Naive B cell (primary cell): ENCODE results near the gene KRTAP4-16. TPM values are rescaled to one million over a fixed set of nuclear protein-coding genes. Genes with fewer than 3 reads are reported as not detected.
"Not testable (repeated sequence)": the region's sequence is repeated elsewhere in the genome, so short reads cannot be mapped to it uniquely, and the experiment has no call there.

Source experiments
- ATAC-seq, 2 donors: fragments of 150-1000 bp; cut with Tn5 transposase; 2 replicates each; pipeline ENCODE4 v1.10.0; 2021; ENCODE audit warnings: low read depth in 2 of 2, mild to moderate bottlenecking in 2 of 2, moderate library complexity in 2 of 2
- DNase-seq: peaks from one replicate; pipeline ENCODE4 v3.0.0; 2022
- H3K27ac Mint-ChIP-seq, 6 donors: one replicate each; pipeline ENCODE4 v1.8.0; 2020 to 2022; ENCODE audit warnings: mild to moderate bottlenecking in 6 of 6, mixed read lengths in 6 of 6, moderate library complexity in 5 of 6, inconsistent platforms in 2 of 6
- H3K27me3 Mint-ChIP-seq, 3 donors: one replicate each; pipeline ENCODE4 v1.8.0; 2021 to 2022; ENCODE audit warnings: mixed read lengths in 3 of 3, mild to moderate bottlenecking in 1 of 3
- H3K36me3 Mint-ChIP-seq, 2 donors: one replicate each; pipeline ENCODE4 v1.8.0; 2020 to 2022; ENCODE audit warnings: mixed read lengths in 2 of 2, inconsistent platforms in 1 of 2, mild to moderate bottlenecking in 1 of 2
- H3K4me1 Mint-ChIP-seq, 3 donors: one replicate each; pipeline ENCODE4 v1.8.0; 2020 to 2022; ENCODE audit warnings: mixed read lengths in 3 of 3, inconsistent platforms in 1 of 3, mild to moderate bottlenecking in 1 of 3, moderate library complexity in 1 of 3
- H3K4me3 Mint-ChIP-seq, 8 donors: one replicate each; pipeline ENCODE4 v1.8.0; 2020 to 2022; ENCODE audit warnings: mild to moderate bottlenecking in 8 of 8, mixed read lengths in 8 of 8, moderate library complexity in 8 of 8, inconsistent platforms in 2 of 8
- H3K9me3 Mint-ChIP-seq, 7 donors: one replicate each; pipeline ENCODE4 v1.8.0; 2020 to 2022; ENCODE audit warnings: mixed read lengths in 7 of 7, mild to moderate bottlenecking in 5 of 7, inconsistent platforms in 2 of 7, moderate library complexity in 1 of 7
- polyA plus RNA-seq, 6 donors: library from polyadenylated mRNA; unstranded; fragments of 300-500 nt; fragmentation: Illumina TruSeq; gene quantifications; one replicate each; pipeline ENCODE4 v1.2.3, GENCODE V29; 2021; ENCODE audit warnings: low read depth in 6 of 6

Gene KRTAP4-16
- polyA plus RNA-seq, 6 donors from 2014 or later: not detected

- H3K27ac Mint-ChIP-seq: no peak overlapping the region
- H3K27me3 Mint-ChIP-seq: peaks cover 39 to 47% (median 46%) of the 10 kb centered on the region in 3 donors
- H3K36me3 Mint-ChIP-seq: peaks cover 0 to 14% of the 10 kb centered on the region in 2 donors
- no peak overlapping the region for H3K4me3 Mint-ChIP-seq
- H3K4me1 Mint-ChIP-seq: peaks cover 0 to 5% (median 0%) of the 10 kb centered on the region in 3 donors
- ATAC-seq (no peak), DNase-seq (no peak)
- peaks cover 0 to 9% (median 4%) of the 10 kb centered on the region in 7 donors for H3K9me3 Mint-ChIP-seq
Measured at GRCh38 chr17:41061964-41062363, 40.0 kb downstream of the KRTAP4-16 start.

- H3K9me3 Mint-ChIP-seq: peaks cover 0 to 9% (median 4%) of the 10 kb centered on the region in 7 donors
- peaks cover 0 to 5% (median 0%) of the 10 kb centered on the region in 3 donors for H3K4me1 Mint-ChIP-seq
- peaks cover 39 to 47% (median 46%) of the 10 kb centered on the region in 3 donors for H3K27me3 Mint-ChIP-seq
- H3K4me3 Mint-ChIP-seq: peak within 1 kb of the TSS in 1 of 8 donors; percentile 29
- H3K27ac Mint-ChIP-seq: peak within 1 kb of the TSS in 2 of 6 donors; percentile 3 to 29
- peaks cover 0 to 14% of the 10 kb centered on the region in 2 donors for H3K36me3 Mint-ChIP-seq
- ATAC-seq (no peak), DNase-seq (no peak)
Measured at GRCh38 chr17:41060052-41060604, 41.9 kb downstream of the KRTAP4-16 start, which contains the start of gene KRTAP2-3. Gene KRTAP2-3 (minus strand): TSS chr17:41060114. CDS start chr17:41060050, 64 bp downstream.

- not testable (repeated sequence) for H3K4me1 Mint-ChIP-seq, H3K9me3 Mint-ChIP-seq, H3K27ac Mint-ChIP-seq, ATAC-seq, DNase-seq
- Mint-ChIP-seq H3K36me3 (peaks cover 0 to 14% of the 10 kb centered on the region in 2 donors), H3K27me3 (peaks cover 39 to 48% (median 46%) of the 10 kb centered on the region in 3 donors), H3K4me3 (peak overlapping the region in 1 of 8 donors; percentile 29)
Measured at GRCh38 chr17:41059276-41060051, 42.5 kb downstream of the KRTAP4-16 start.

GRCh38 chr17:41058741-41059140 lies 43.3 kb downstream of the KRTAP4-16 start:
- H3K27ac Mint-ChIP-seq: no peak overlapping the region
- peaks cover 0 to 14% of the 10 kb centered on the region in 2 donors for H3K36me3 Mint-ChIP-seq
- H3K27me3 Mint-ChIP-seq: peaks cover 39 to 53% (median 40%) of the 10 kb centered on the region in 3 donors
- H3K4me3 Mint-ChIP-seq: no peak overlapping the region
- H3K9me3 Mint-ChIP-seq: peaks cover 0 to 9% (median 4%) of the 10 kb centered on the region in 7 donors
- H3K4me1 Mint-ChIP-seq: peaks cover 0 to 5% (median 0%) of the 10 kb centered on the region in 3 donors
- no peak for ATAC-seq
- no peak for DNase-seq

GRCh38 chr17:41057547-41057946 lies 44.5 kb downstream of the KRTAP4-16 start:
- H3K4me1 Mint-ChIP-seq: peaks cover 0 to 5% (median 0%) of the 10 kb centered on the region in 3 donors
- H3K4me3 Mint-ChIP-seq: no peak overlapping the region
- ATAC-seq (no peak), DNase-seq (no peak)
- H3K9me3 Mint-ChIP-seq: peaks cover 0 to 10% (median 4%) of the 10 kb centered on the region in 7 donors
- peaks cover 39 to 53% (median 41%) of the 10 kb centered on the region in 3 donors for H3K27me3 Mint-ChIP-seq
- no peak overlapping the region for H3K27ac Mint-ChIP-seq
- peaks cover 0 to 14% of the 10 kb centered on the region in 2 donors for H3K36me3 Mint-ChIP-seq

- not testable (repeated sequence) for DNase-seq, H3K4me1 Mint-ChIP-seq, ATAC-seq, H3K9me3 Mint-ChIP-seq, H3K4me3 Mint-ChIP-seq
- H3K27me3 Mint-ChIP-seq: peaks cover 26 to 40% (median 27%) of the 10 kb centered on the region in 3 donors
- H3K36me3 Mint-ChIP-seq: peaks cover 0 to 14% of the 10 kb centered on the region in 2 donors
- peak within 1 kb of the TSS in 1 of 6 donors; percentile 13 for H3K27ac Mint-ChIP-seq
Measured at GRCh38 chr17:41055130-41055529, 46.9 kb downstream of the KRTAP4-16 start, which contains the start of gene KRTAP2-2. Gene KRTAP2-2 (minus strand): TSS chr17:41055230. CDS start chr17:41055211, 19 bp downstream.

GRCh38 chr17:41054556-41054955 lies 47.5 kb downstream of the KRTAP4-16 start:
- H3K9me3 Mint-ChIP-seq, H3K4me1 Mint-ChIP-seq, H3K4me3 Mint-ChIP-seq, DNase-seq, ATAC-seq: not testable (repeated sequence)
- peaks cover 0 to 13% of the 10 kb centered on the region in 2 donors for H3K36me3 Mint-ChIP-seq
- peak overlapping the region in 1 of 6 donors; percentile 13 for H3K27ac Mint-ChIP-seq
- peaks cover 23 to 35% (median 25%) of the 10 kb centered on the region in 3 donors for H3K27me3 Mint-ChIP-seq

- no peak overlapping the region for H3K27ac Mint-ChIP-seq
- H3K4me1 Mint-ChIP-seq: peaks cover 0 to 1% (median 0%) of the 10 kb centered on the region in 3 donors
Measured at GRCh38 chr17:41054025-41054424, 48.0 kb downstream of the KRTAP4-16 start.

GRCh38 chr17:41052566-41052965 lies 49.4 kb downstream of the KRTAP4-16 start:
- Mint-ChIP-seq H3K9me3 (peaks cover 0 to 10% (median under 1%) of the 10 kb centered on the region in 7 donors), H3K4me3 (no peak overlapping the region), H3K4me1 (peaks cover 0 to 4% (median 0%) of the 10 kb centered on the region in 3 donors), H3K36me3 (peaks cover 0 to 3% of the 10 kb centered on the region in 2 donors), H3K27ac (no peak overlapping the region), H3K27me3 (peaks cover 12 to 29% (median 15%) of the 10 kb centered on the region in 3 donors)
- ATAC-seq: no peak
- no peak for DNase-seq

More at GRCh38 chr17:41054025-41054424, 48.0 kb downstream of the KRTAP4-16 start:
- Mint-ChIP-seq H3K9me3 (peaks cover 0 to 10% (median 4%) of the 10 kb centered on the region in 7 donors), H3K27me3 (peaks cover 18 to 30% (median 21%) of the 10 kb centered on the region in 3 donors), H3K4me3 (no peak overlapping the region), H3K36me3 (peaks cover 0 to 8% of the 10 kb centered on the region in 2 donors)
- ATAC-seq: no peak
- DNase-seq: no peak

Other genes with a start within 250 kb of the KRTAP4-16 start
- gene KRT12, start 235.0 kb downstream of the KRTAP4-16 start, polyA plus RNA-seq: not detected
- not detected for gene KRT20, start 217.0 kb downstream of the KRTAP4-16 start, polyA plus RNA-seq
- under 1 TPM in 1 of 6 donors, not detected in 5; 0.19 TPM for gene KRT23, start 164.6 kb downstream of the KRTAP4-16 start, polyA plus RNA-seq
- not detected for gene KRT39, start 135.3 kb downstream of the KRTAP4-16 start, polyA plus RNA-seq
- not detected for gene KRT40, start 117.9 kb downstream of the KRTAP4-16 start, polyA plus RNA-seq
- gene KRTAP3-3, start 108.0 kb downstream of the KRTAP4-16 start, polyA plus RNA-seq: not detected
- not detected for gene KRTAP3-2, start 102.3 kb downstream of the KRTAP4-16 start, polyA plus RNA-seq
- gene KRTAP3-1, start 93.1 kb downstream of the KRTAP4-16 start, polyA plus RNA-seq: not detected
- gene KRTAP1-5, start 75.0 kb downstream of the KRTAP4-16 start, polyA plus RNA-seq: not detected
- not detected for gene KRTAP1-4, start 72.0 kb downstream of the KRTAP4-16 start, polyA plus RNA-seq
- gene KRTAP1-3, start 67.3 kb downstream of the KRTAP4-16 start, polyA plus RNA-seq: not detected
- gene KRTAP1-1, start 60.8 kb downstream of the KRTAP4-16 start, polyA plus RNA-seq: not detected
- gene KRTAP2-1, start 54.9 kb downstream of the KRTAP4-16 start, polyA plus RNA-seq: not detected
- not detected for gene KRTAP2-2, start 47.0 kb downstream of the KRTAP4-16 start, polyA plus RNA-seq
- not detected for gene KRTAP2-3, start 42.1 kb downstream of the KRTAP4-16 start, polyA plus RNA-seq
- not detected for gene KRTAP2-4, start 36.3 kb downstream of the KRTAP4-16 start, polyA plus RNA-seq
- not detected for gene KRTAP4-7, start 18.1 kb downstream of the KRTAP4-16 start, polyA plus RNA-seq
- not detected for gene KRTAP4-8, start 4.1 kb downstream of the KRTAP4-16 start, polyA plus RNA-seq
- gene KRTAP4-9, start 3.2 kb upstream of the KRTAP4-16 start, polyA plus RNA-seq: not detected
- not detected for gene KRTAP4-11, start 16.2 kb upstream of the KRTAP4-16 start, polyA plus RNA-seq
- 1 to 10 TPM in 2 of 6 donors, under 1 TPM in 2, not detected in 2; 0.30 to 3.3 (median 1.3) TPM for gene KRTAP4-12, start 22.0 kb upstream of the KRTAP4-16 start, polyA plus RNA-seq
- 1 to 10 TPM in 2 of 6 donors, not detected in 4; 1.6 to 2.0 TPM for gene KRTAP4-6, start 38.3 kb upstream of the KRTAP4-16 start, polyA plus RNA-seq
- not detected for gene KRTAP4-5, start 47.6 kb upstream of the KRTAP4-16 start, polyA plus RNA-seq
- not detected for gene KRTAP4-4, start 58.5 kb upstream of the KRTAP4-16 start, polyA plus RNA-seq
- not detected for gene KRTAP4-3, start 66.0 kb upstream of the KRTAP4-16 start, polyA plus RNA-seq
- not detected for gene KRTAP4-2, start 76.0 kb upstream of the KRTAP4-16 start, polyA plus RNA-seq
- not detected for gene KRTAP4-1, start 82.7 kb upstream of the KRTAP4-16 start, polyA plus RNA-seq
- not detected for gene KRTAP9-1, start 87.7 kb upstream of the KRTAP4-16 start, polyA plus RNA-seq
- gene KRTAP9-2, start 124.4 kb upstream of the KRTAP4-16 start, polyA plus RNA-seq: not detected
- not detected for gene KRTAP9-3, start 130.2 kb upstream of the KRTAP4-16 start, polyA plus RNA-seq
- not detected for gene KRTAP9-8, start 135.8 kb upstream of the KRTAP4-16 start, polyA plus RNA-seq
- not detected for gene KRTAP9-4, start 147.5 kb upstream of the KRTAP4-16 start, polyA plus RNA-seq
- not detected for gene KRTAP9-9, start 153.2 kb upstream of the KRTAP4-16 start, polyA plus RNA-seq
- not detected for gene KRTAP9-6, start 163.2 kb upstream of the KRTAP4-16 start, polyA plus RNA-seq
- gene KRTAP9-7, start 173.5 kb upstream of the KRTAP4-16 start, polyA plus RNA-seq: not detected
- not detected for gene KRTAP29-1, start 200.6 kb upstream of the KRTAP4-16 start, polyA plus RNA-seq
- 1 to 10 TPM in 1 of 6 donors, under 1 TPM in 3, not detected in 2; 0.38 to 2.0 (median 0.55) TPM for gene KRTAP16-1, start 207.1 kb upstream of the KRTAP4-16 start, polyA plus RNA-seq
- gene KRTAP17-1, start 213.5 kb upstream of the KRTAP4-16 start, polyA plus RNA-seq: not detected
- not detected for gene KRT33A, start 248.6 kb upstream of the KRTAP4-16 start, polyA plus RNA-seq